Measurements from ENCODE around the gene DNAJC7.
"Not testable (repeated sequence)": the region's sequence is repeated elsewhere in the genome, so short reads cannot be mapped to it uniquely, and the experiment has no call there.

Gene DNAJC7

DNA sequence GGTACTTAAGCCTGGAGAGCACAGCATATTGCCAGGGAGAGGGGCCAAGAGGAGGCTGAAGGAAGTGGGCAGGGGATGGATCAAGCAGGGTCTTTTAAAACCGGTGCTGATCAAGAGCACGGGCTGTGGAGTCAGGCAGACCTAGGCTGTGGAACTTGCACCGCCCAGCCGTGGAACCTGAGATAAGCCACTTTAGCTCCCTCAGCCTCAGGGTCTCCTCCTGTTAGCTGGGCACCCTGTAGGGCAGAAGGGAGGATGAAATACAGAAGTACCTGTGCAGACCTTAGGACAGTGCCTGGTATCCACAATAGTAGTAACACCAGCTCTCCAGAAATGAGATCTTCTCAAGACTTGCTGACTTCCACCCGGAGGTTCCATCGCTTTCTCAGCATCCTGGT is 77.5 kb downstream of the DNAJC7 start:
- no peak for DNase-seq (ENCODE audit: low read depth)
- H3K4me3 ChIP-seq (ENCODE audit: low read depth, low read length): no peak overlapping the region
- TF ChIP-seq, protein P1, sequence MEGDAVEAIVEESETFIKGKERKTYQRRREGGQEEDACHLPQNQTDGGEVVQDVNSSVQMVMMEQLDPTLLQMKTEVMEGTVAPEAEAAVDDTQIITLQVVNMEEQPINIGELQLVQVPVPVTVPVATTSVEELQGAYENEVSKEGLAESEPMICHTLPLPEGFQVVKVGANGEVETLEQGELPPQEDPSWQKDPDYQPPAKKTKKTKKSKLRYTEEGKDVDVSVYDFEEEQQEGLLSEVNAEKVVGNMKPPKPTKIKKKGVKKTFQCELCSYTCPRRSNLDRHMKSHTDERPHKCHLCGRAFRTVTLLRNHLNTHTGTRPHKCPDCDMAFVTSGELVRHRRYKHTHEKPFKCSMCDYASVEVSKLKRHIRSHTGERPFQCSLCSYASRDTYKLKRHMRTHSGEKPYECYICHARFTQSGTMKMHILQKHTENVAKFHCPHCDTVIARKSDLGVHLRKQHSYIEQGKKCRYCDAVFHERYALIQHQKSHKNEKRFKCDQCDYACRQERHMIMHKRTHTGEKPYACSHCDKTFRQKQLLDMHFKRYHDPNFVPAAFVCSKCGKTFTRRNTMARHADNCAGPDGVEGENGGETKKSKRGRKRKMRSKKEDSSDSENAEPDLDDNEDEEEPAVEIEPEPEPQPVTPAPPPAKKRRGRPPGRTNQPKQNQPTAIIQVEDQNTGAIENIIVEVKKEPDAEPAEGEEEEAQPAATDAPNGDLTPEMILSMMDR (IDR thresholded peaks at IDR 0.05; ENCODE audit: low read depth, low read length, missing control alignments): no peak

GRCh38 chr17:41939044-41939692 is 78.1 kb downstream of the DNAJC7 start:
- H3K4me3 ChIP-seq (ENCODE audit: low read depth, low read length): no peak overlapping the region
- no peak for DNase-seq (ENCODE audit: low read depth)
- TF ChIP-seq, protein P1 (IDR thresholded peaks at IDR 0.05; ENCODE audit: low read depth, low read length, missing control alignments): no peak

GRCh38 chr17:41937970-41938954 is 79.0 kb downstream of the DNAJC7 start:
- no peak overlapping the region for H3K4me3 ChIP-seq (ENCODE audit: low read depth, low read length)
- no peak for DNase-seq (ENCODE audit: low read depth)
- TF ChIP-seq, protein P1 (IDR thresholded peaks at IDR 0.05; ENCODE audit: low read depth, low read length, missing control alignments): no peak

DNA sequence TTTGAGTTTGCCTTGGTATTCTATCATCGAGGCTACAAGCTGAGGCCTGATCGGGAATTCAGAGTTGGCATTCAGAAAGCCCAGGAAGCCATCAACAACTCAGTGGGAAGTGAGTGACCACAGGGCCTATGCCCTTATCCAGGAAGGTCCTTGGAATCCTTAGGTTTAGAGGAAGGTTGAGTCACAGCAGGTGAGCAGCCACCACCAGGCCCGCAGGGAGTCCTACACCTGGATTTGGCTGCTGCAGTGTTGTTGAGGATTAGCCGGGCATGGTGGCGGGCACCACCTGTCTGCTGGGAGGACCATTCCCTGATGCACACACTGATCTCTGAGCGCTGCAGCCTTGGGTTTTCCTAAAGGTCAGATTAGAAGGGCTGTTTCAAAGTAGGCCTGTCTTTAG is 81.6 kb downstream of the DNAJC7 start:
- TF ChIP-seq, protein P1 (IDR thresholded peaks at IDR 0.05; ENCODE audit: low read depth, low read length, missing control alignments): no peak
- DNase-seq (ENCODE audit: low read depth): no peak

GRCh38 chr17:41932816-41933389 is 84.3 kb downstream of the DNAJC7 start:
- H3K4me3 ChIP-seq (ENCODE audit: low read depth, low read length): no peak overlapping the region
- no peak for DNase-seq (ENCODE audit: low read depth)
- TF ChIP-seq, protein P1 (IDR thresholded peaks at IDR 0.05; ENCODE audit: low read depth, low read length, missing control alignments): no peak

More for the DNA sequence above, 81.6 kb downstream of the DNAJC7 start:
- H3K4me3 ChIP-seq (ENCODE audit: low read depth, low read length): no peak overlapping the region

DNA sequence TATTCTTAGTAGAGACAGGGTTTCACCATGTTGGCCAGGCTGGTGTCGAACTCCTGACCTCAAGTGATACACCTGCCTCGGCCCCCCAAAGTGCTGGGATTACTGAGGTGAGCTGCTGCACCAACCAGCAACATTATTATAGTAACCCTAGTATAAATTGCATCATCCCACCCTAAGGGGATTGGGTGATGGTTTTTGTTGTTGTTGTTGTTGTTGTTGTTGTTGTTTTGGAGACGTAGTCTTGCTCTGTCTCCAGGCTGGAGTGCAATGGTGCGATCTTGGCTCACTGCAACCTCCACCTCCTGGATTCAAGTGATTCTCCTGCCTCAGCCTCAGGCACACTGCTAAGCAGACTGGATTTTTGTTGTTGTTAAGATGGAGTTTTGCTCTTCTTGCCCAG is 85.5 kb downstream of the DNAJC7 start:
- H3K4me3 ChIP-seq (ENCODE audit: low read depth, low read length); DNase-seq (ENCODE audit: low read depth): not testable (repeated sequence)

DNA sequence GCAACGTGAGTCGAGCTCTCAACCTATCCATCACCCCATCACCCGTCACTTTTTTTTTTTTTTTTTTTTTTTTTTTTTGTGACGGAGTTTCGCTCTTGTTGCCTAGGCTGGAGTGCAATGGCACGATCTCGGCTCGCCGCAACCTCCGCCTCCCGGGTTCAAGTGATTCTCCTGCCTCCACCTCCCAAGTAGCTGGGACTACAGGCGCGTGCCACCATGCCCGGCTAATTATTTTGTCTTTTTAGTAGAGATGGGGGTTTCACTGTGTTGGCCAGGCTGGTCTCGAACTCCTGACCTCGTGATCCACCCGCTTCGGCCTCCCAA is 86.4 kb downstream of the DNAJC7 start:
- not testable (repeated sequence) for DNase-seq (ENCODE audit: low read depth)
- peak overlapping the region; percentile 77 for H3K4me3 ChIP-seq (ENCODE audit: low read depth, low read length)

Data from GM12864 (cell line).